Measurements from ENCODE around the gene RBM39. TPM values are rescaled to one million over a fixed set of nuclear protein-coding genes. Genes with fewer than 3 reads are reported as not detected.

RBM39 gene
- total RNA-seq, 2 donors from 2014 or later, result 264 to 309 TPM

GRCh38 chr20:35731469-35731788 is 10.6 kb downstream of the RBM39 start:
- Histone ChIP-seq H3K36me3 (replicated peaks in 1 of 2; ENCODE audit: insufficient read depth in 1 of 2, low read depth in 2 of 2) (peaks cover 15 to 45% of the 10 kb centered on the region in 2 donors), H3K4me3 (no peak overlapping the region), H3K4me1 (peaks cover 56% of the 10 kb centered on the region), H3K27ac (no peak overlapping the region), H3K27me3 (no peaks in the 10 kb centered on the region), H3K9me3 (no peaks in the 10 kb centered on the region)
- no peak for DNase-seq
- intact Hi-C loops (cut with DNase I), result no loop called here
- TF ChIP-seq POLR2A (IDR thresholded peaks at IDR 0.05), result no peak
- TF ChIP-seq CTCF (IDR thresholded peaks at IDR 0.05), result no peak
- WGBS, 2 donors, result 33 to 37% methylated on average over 2 of the region's 2 CpGs
- no peak for ATAC-seq

GRCh38 chr20:35730583-35731468 is 11.2 kb downstream of the RBM39 start:
- no peak overlapping the region for H3K27ac ChIP-seq
- DNase-seq (no peak), ATAC-seq (no peak)
- peaks cover 50% of the 10 kb centered on the region for H3K4me1 ChIP-seq
- H3K4me3 ChIP-seq, result no peak overlapping the region
- H3K27me3 ChIP-seq, result no peaks in the 10 kb centered on the region
- peaks cover 15 to 47% of the 10 kb centered on the region in 2 donors for H3K36me3 ChIP-seq (replicated peaks in 1 of 2; ENCODE audit: insufficient read depth in 1 of 2, low read depth in 2 of 2)
- no peaks in the 10 kb centered on the region for H3K9me3 ChIP-seq
- 13 to 23% methylated on average over 4 of the region's 4 CpGs for WGBS, 2 donors
- TF ChIP-seq POLR2A (IDR thresholded peaks at IDR 0.05), result no peak
- TF ChIP-seq CTCF (IDR thresholded peaks at IDR 0.05), result no peak
- intact Hi-C loops (cut with DNase I), result no loop called here

- Histone ChIP-seq H3K4me1 (peaks cover 43% of the 10 kb centered on the region), H3K9me3 (no peaks in the 10 kb centered on the region), H3K36me3 (replicated peaks in 1 of 2; ENCODE audit: insufficient read depth in 1 of 2, low read depth in 2 of 2) (peaks cover 15 to 51% of the 10 kb centered on the region in 2 donors), H3K27me3 (no peaks in the 10 kb centered on the region), H3K4me3 (no peak overlapping the region), H3K27ac (no peak overlapping the region)
- intact Hi-C loops (cut with DNase I), result no loop called here
- DNase-seq, result no peak
- no peak for ATAC-seq
- TF ChIP-seq POLR2A (IDR thresholded peaks at IDR 0.05) (no peak), CTCF (IDR thresholded peaks at IDR 0.05) (no peak)
- WGBS, 2 donors, result 56% methylated on average over 2 of the region's 2 CpGs
Observed at GRCh38 chr20:35729836-35730582, 12.1 kb downstream of the RBM39 start.

- H3K27me3 ChIP-seq, result no peaks in the 10 kb centered on the region
- peaks cover 36% of the 10 kb centered on the region for H3K4me1 ChIP-seq
- no peaks in the 10 kb centered on the region for H3K9me3 ChIP-seq
- ATAC-seq (no peak), DNase-seq (no peak)
- TF ChIP-seq CTCF (IDR thresholded peaks at IDR 0.05), result no peak
- no peak for TF ChIP-seq POLR2A (IDR thresholded peaks at IDR 0.05)
- no peak overlapping the region for H3K27ac ChIP-seq
- intact Hi-C loops (cut with DNase I), result no loop called here
- H3K36me3 ChIP-seq (replicated peaks in 1 of 2; ENCODE audit: insufficient read depth in 1 of 2, low read depth in 2 of 2), result peaks cover 17 to 54% of the 10 kb centered on the region in 2 donors
- WGBS, 2 donors, result 68 to 75% methylated on average over 7 of the region's 7 CpGs
- no peak overlapping the region for H3K4me3 ChIP-seq
Observed at GRCh38 chr20:35729283-35729807, 12.7 kb downstream of the RBM39 start.
